ENCODE results near the gene ZNF677. TPM values are rescaled to one million over a fixed set of nuclear protein-coding genes. Genes with fewer than 3 reads are reported as not detected.
A peak's percentile ranks its signal among the peaks of the same experiment; 100 is the strongest.
"Not testable (repeated sequence)": the region's sequence is repeated elsewhere in the genome, so short reads cannot be mapped to it uniquely, and the experiment has no call there.

Gene ZNF677
- total RNA-seq: 25.3 and 31.6 TPM in 2 replicates

DNA sequence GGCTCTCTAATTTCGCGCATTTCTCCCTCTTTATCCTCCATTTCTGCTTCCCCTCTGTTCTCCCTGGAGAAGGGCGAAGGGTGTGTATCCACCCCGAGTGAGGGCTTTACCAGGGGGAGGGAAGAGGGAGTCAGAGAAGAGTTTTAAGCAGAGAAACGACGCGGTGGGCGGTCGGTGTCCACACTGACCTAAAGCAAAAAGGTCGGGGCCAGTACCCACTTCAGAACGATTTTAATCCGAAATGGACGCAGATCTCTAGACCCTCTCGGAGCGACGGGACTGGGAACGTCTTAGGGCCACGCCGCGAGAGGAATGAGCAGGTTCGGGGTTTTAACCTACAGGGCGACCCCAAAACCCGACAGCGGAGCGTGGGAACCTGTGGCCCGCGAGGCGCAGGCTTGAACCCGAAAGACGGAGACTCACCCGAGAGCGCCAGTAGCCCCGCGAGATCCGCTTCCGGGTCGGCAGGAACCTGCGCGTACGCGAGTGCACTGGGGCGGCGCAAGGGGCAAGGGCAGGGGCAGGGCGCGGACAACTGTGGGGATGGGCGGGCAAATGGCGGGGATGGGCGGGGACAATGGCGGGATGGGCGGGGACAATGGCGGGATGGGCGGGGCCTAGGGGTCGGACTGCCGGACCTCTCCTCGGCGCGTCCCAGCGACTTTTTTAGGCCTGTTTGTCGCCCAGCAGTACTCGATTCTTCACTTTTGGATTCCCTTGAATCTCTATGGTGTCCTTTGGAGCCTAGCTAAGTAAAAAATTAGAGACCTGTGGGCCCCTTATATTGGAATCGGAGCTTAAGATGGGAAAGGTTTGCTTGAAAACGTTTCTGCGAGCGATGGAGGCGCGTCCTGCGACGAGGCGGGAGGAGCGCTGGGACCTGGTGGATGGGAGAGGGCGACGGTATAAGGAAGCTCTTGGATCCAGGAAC is at the start of gene ZNF677:
Gene ZNF677 (minus strand): TSS at position 463 of the 931 bp plus-strand sequence. CDS start 3,323 bp downstream, outside the sequence.
- peak within 1 kb of the TSS; percentile 74 for H3K4me3 ChIP-seq (ENCODE audit: low read depth, low read length)
- H3K36me3 ChIP-seq (ENCODE audit: control insufficient read depth, insufficient read depth, low read length): peaks cover 2% of the 10 kb centered on the region
- DNase-seq (ENCODE audit: low read depth): peak; percentile 50
- TF ChIP-seq, protein P1, sequence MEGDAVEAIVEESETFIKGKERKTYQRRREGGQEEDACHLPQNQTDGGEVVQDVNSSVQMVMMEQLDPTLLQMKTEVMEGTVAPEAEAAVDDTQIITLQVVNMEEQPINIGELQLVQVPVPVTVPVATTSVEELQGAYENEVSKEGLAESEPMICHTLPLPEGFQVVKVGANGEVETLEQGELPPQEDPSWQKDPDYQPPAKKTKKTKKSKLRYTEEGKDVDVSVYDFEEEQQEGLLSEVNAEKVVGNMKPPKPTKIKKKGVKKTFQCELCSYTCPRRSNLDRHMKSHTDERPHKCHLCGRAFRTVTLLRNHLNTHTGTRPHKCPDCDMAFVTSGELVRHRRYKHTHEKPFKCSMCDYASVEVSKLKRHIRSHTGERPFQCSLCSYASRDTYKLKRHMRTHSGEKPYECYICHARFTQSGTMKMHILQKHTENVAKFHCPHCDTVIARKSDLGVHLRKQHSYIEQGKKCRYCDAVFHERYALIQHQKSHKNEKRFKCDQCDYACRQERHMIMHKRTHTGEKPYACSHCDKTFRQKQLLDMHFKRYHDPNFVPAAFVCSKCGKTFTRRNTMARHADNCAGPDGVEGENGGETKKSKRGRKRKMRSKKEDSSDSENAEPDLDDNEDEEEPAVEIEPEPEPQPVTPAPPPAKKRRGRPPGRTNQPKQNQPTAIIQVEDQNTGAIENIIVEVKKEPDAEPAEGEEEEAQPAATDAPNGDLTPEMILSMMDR (IDR thresholded peaks at IDR 0.05; ENCODE audit: insufficient read depth, low read length, poor library complexity, severe bottlenecking): no peak
- no peaks in the 10 kb centered on the region for H3K27me3 ChIP-seq (ENCODE audit: control insufficient read depth, insufficient read depth, low read length)

GRCh38 chr19:53301341-53301740 is 46.7 kb upstream of the ZNF677 start:
- H3K36me3 ChIP-seq (ENCODE audit: control insufficient read depth, insufficient read depth, low read length); H3K4me3 ChIP-seq (ENCODE audit: low read depth, low read length); DNase-seq (ENCODE audit: low read depth); H3K27me3 ChIP-seq (ENCODE audit: control insufficient read depth, insufficient read depth, low read length): not testable (repeated sequence)

DNA sequence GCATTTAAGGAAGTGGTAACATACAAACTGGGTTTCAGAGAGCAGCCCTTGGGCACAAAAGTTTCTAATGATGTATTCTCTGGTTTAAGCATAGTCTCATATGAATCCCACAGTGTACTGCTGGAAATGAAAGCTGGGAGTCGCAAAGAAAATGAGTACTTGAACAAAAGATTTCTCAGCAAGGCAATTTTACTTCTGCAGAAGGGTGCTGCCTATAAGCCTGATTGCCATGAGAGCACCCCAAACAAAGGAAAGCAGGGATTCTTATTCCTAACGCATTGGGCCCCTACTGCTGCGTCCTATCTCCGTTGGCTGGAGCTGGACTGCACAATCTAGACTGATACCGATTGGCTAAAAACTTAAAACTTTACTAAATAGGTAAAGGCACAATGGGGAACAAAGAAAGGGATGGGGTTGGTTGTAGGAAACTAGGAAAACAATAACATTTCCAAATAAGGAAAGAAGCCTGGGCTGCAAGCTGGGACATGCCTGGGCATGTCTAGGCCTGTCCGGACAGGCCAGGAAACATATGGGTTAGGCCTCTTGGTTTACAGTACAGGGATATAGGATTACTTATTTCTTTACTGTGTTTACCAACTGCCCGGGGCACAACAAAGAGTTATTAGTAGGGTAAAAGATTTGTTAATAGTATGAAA is 40.2 kb upstream of the ZNF677 start:
- no peak overlapping the region for H3K4me3 ChIP-seq (ENCODE audit: low read depth, low read length)
- H3K36me3 ChIP-seq (ENCODE audit: control insufficient read depth, insufficient read depth, low read length): no peaks in the 10 kb centered on the region
- no peak for DNase-seq (ENCODE audit: low read depth)
- no peaks in the 10 kb centered on the region for H3K27me3 ChIP-seq (ENCODE audit: control insufficient read depth, insufficient read depth, low read length)
- TF ChIP-seq, protein P1 (IDR thresholded peaks at IDR 0.05; ENCODE audit: insufficient read depth, low read length, poor library complexity, severe bottlenecking): no peak

GRCh38 chr19:53290758-53291549 is 36.3 kb upstream of the ZNF677 start:
- Histone ChIP-seq H3K27me3 (ENCODE audit: control insufficient read depth, insufficient read depth, low read length) (no peaks in the 10 kb centered on the region), H3K4me3 (ENCODE audit: low read depth, low read length) (no peak overlapping the region), H3K36me3 (ENCODE audit: control insufficient read depth, insufficient read depth, low read length) (no peaks in the 10 kb centered on the region)
- DNase-seq (ENCODE audit: low read depth): no peak
- TF ChIP-seq, protein P1 (IDR thresholded peaks at IDR 0.05; ENCODE audit: insufficient read depth, low read length, poor library complexity, severe bottlenecking): no peak

DNA sequence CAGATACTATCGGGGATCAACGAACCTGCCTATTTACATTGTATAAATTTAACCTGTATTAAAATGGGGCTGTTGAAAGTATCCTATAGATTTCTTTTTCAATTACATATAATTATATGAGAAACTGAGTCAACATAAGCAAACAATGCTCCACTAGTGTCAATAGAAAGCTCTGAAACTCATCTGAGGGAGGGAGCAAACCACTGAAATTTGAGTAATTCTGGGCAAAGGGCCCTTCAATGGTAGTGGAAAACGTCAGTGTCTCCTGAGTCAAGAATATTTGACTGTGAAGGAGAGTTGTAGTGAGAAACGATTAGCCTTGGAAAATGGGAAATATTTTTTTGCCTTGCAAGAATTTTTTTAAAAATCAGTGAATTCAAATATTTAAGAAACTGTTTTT is 30.4 kb upstream of the ZNF677 start:
- H3K36me3 ChIP-seq (ENCODE audit: control insufficient read depth, insufficient read depth, low read length): no peaks in the 10 kb centered on the region
- DNase-seq (ENCODE audit: low read depth): no peak
- no peak overlapping the region for H3K4me3 ChIP-seq (ENCODE audit: low read depth, low read length)
- TF ChIP-seq, protein P1 (IDR thresholded peaks at IDR 0.05; ENCODE audit: insufficient read depth, low read length, poor library complexity, severe bottlenecking): no peak
- no peaks in the 10 kb centered on the region for H3K27me3 ChIP-seq (ENCODE audit: control insufficient read depth, insufficient read depth, low read length)

DNA sequence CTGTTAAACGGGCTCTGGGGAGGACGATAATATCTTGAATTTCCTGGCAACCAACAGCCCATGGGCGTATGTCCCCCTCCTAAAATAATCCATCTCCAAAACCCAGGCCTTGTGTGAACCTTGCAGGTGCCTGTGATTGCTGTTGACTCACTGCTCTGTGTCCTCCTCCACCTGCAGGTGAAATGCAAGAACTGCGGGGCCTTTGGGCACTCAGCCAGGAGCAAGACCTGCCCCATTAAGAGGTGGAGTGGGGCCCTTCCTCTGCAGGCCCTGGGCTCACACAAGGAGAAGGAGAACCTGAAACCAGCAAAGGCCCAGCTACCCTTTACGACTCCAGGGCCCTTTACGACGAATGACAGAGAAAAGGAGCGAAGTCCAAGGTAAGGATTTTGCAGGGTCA is 27.3 kb upstream of the ZNF677 start:
- H3K36me3 ChIP-seq (ENCODE audit: control insufficient read depth, insufficient read depth, low read length); DNase-seq (ENCODE audit: low read depth); H3K27me3 ChIP-seq (ENCODE audit: control insufficient read depth, insufficient read depth, low read length); H3K4me3 ChIP-seq (ENCODE audit: low read depth, low read length): not testable (repeated sequence)
